Activated CD4-positive, alpha-beta T cell treated with anti-CD3 and anti-CD28 coated beads for 1 hour (primary cell): ENCODE measurements around the gene CARMIL3.
A peak's percentile ranks its signal among the peaks of the same experiment; 100 is the strongest.
"Not testable (repeated sequence)": the region's sequence is repeated elsewhere in the genome, so short reads cannot be mapped to it uniquely, and the experiment has no call there.

Source experiments
- DNase-seq: peaks from one replicate; pipeline ENCODE4 v3.0.0-alpha.2; 2020

CARMIL3 gene

GRCh38 chr14:24042746-24043145 is 9.1 kb upstream of the CARMIL3 start:
- no peak for DNase-seq

DNA sequence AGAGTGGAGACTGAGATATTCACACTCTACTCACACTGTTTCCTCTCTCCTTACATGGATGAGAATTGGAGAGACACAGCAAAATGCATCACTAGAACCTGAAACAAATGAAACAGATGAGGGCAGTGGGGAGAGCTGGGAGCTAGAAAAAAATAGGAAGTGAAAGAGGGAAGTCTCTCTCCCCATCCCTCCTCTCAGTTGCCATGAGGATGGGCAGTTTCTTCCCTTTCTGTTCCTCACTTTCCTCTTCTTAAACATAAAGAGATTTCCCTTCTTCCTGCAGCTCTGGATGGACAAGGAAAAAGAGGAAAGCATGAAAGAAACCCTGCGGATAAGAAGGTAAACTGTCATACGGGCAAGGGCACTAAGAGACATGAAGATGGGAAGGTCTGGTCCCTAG is 2.8 kb upstream of the CARMIL3 start:
- DNase-seq, result not testable (repeated sequence)

- not testable (repeated sequence) for DNase-seq
Measured at GRCh38 chr14:24050753-24051152, 1.1 kb upstream of the CARMIL3 start.

GRCh38 chr14:24051176-24051788 is 527 bp upstream of the CARMIL3 start:
- DNase-seq, result no peak

- peak; percentile 20 for DNase-seq
Measured at GRCh38 chr14:24052656-24053547, 1.1 kb downstream of the CARMIL3 start.

- DNase-seq, result no peak
Measured at GRCh38 chr14:24053548-24054323, 1.9 kb downstream of the CARMIL3 start.

GRCh38 chr14:24054324-24054641 is 2.5 kb downstream of the CARMIL3 start:
- no peak for DNase-seq

- DNase-seq, result no peak
Measured at GRCh38 chr14:24054646-24055045, 2.8 kb downstream of the CARMIL3 start.

- no peak for DNase-seq
Measured at GRCh38 chr14:24055971-24056799, 4.4 kb downstream of the CARMIL3 start.

- no peak for DNase-seq
Measured at GRCh38 chr14:24056800-24057184, 5.0 kb downstream of the CARMIL3 start.

GRCh38 chr14:24057271-24057670 is 5.5 kb downstream of the CARMIL3 start:
- DNase-seq, result no peak

DNA sequence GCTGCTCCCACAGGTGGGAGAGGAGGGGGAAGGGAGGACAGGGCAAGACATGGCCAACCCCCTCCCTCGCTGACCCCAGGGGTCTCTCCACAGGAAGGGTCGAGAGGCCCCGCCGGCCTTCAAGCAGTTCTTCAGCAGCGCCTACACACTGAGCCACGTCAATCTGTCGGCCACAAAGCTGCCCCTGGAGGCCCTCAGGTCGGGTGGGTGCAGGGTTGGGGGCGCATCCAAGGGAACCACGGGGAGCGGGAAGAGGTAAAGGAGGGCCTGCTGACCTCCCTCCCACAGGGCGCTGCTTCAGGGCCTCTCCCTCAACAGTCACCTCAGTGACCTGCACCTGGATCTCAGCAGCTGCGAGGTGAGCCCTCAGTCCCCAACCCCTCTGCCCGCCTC is 6.1 kb downstream of the CARMIL3 start:
- DNase-seq, result no peak

DNA sequence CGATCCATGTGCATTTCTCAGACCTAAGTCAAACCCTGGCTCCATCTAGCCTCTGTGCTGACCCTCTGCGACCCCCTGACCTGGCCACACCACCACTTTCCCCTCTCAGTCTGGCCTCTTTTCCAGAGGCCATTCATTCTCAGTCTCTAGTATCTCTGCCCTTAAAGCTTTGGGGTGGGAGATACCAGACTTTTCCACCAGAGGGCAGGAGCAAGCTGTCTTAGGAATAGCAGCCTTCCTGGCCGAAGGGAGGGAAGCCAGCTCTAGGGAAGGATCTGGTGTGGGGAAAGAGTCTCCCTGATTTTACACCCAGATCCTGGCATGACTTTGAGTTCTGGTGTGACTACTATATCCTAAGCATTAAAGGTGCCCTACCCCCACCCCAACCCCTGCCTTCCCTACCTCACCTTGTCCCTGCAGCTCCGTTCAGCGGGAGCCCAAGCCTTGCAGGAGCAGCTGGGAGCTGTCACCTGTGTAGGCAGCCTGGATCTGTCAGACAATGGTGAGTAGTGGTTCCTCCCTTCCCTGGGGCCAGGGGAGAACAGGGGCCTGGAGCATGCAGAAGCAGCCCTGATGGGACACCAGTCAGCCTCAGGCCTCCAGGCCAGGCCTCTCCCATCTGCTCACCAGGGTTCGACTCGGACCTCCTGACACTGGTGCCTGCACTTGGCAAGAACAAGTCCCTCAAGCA is 6.6 kb downstream of the CARMIL3 start:
- no peak for DNase-seq

DNA sequence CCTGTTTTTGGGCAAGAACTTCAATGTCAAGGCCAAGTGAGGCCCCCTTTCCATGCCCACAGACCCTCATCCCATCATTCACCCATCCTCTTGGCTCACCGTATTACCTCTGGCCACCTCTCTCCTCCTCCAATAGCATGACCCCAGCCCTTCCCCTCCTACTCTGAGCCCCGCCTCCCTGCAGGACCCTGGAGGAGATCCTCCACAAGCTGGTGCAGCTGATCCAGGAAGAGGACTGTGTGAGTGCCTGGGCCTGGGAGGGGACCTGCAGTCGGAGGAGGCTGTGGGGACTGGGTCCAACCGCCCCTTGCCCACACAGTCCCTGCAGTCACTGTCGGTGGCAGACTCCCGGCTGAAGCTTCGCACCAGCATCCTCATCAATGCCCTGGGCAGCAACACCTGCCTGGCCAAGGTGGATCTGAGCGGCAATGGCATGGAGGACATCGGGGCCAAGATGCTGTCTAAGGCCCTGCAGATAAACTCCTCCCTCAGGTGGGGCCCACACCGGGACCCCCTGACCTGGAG is 7.2 kb downstream of the CARMIL3 start:
- no peak for DNase-seq

GRCh38 chr14:24059841-24060388 is 8.1 kb downstream of the CARMIL3 start:
- no peak for DNase-seq

DNA sequence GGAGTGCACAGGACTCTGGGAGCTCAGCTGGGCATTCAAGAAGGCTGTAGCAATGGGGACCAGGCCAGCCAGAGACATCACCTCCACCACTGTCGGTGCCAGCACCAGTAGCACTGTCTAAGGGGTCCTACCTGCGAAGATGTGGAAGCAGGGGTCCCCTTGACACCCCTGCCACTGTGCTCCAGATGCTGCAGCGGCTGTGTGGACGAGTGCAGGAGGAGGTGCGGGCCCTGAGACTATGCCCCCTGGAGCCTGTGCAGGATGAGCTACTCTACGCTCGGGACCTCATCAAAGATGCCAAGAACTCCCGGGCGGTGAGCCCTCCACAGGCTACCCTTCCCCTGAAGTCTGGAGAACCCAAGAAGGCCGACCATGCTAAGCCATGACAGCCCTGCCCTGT is 8.6 kb downstream of the CARMIL3 start:
- no peak for DNase-seq

DNA sequence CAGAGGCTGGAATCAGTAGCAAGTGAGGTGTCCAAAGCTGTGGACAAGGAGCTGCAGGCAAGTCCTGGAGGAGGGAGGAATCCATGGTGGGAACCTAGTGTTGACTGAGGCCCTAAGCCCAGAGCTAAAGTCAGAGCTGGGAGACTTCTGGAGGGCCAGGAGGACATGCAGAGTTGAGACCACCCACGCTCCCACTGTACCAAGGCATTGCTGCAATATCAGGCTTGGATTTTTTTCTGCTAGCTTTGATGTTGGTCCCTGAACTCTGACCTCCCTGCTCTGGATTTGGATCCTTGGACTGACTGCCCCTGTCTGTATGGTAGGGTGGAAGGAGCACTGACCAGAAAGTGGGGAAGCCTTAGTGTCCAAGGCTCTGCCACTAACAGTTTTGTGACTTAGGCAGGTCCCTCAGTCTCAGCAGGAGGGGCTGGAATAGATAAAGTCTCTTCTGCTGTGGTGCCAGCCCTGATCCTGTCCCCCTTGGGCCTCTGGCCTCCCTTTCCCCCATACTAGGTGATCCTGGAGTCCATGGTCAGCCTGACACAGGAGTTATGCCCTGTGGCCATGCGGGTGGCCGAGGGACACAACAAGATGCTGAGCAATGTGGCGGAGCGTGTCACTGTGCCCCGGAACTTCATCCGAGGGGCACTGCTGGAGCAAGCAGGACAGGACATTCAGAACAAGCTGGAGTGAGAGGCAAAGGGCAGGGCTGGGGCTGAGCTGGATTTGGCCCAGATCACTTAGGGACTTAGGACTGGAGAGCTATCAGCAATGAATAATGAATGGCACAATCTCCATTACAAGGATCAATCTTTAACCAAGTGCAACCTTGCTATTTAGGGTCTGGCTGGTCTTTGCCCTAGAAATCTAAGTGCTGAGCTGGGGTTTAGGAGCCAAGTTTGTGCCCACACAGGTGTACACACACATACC is 9.4 kb downstream of the CARMIL3 start:
- DNase-seq, result no peak

DNA sequence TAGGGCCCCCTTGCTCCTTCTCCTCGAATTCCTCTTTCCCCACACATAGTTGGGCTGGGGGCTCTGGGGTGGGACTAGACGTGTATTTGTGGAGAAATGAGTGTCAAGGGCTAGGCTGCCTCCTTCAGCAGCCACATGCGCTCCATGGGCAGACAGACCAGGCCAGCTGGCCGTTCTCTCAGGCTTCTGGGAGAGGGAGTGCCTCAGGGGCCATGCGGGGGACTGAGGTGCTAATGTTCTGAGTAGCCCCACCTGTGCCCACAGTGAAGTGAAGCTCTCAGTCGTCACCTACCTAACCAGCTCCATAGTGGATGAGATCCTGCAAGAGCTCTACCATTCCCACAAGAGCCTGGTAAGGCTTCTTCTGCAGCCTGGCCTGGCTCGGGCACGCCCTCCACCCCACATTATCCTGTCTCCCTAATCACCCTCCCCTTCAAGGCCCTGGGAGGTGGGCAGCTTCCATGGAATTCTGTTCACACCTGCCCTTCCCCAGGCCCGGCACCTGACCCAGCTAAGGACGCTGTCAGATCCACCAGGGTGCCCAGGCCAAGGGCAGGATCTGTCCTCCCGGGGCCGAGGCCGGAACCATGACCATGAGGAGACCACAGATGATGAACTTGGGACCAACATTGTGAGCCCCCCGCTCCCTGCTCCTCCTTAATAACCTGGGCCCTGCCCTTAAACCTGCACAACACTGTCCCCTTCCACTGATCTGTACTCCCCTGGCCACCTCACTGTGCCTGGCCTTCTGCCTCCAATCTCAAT is 10.6 kb downstream of the CARMIL3 start:
- DNase-seq, result no peak

- no peak for DNase-seq
Measured at GRCh38 chr14:24063263-24063836, 11.5 kb downstream of the CARMIL3 start.
